Panc1 (cell line): ENCODE results near the gene NIPSNAP2. TPM values are rescaled to one million over a fixed set of nuclear protein-coding genes. Genes with fewer than 3 reads are reported as not detected.
A peak's percentile ranks its signal among the peaks of the same experiment; 100 is the strongest.

ENCODE experiments used
- ATAC-seq: fragments of 200-7000 bp; cut with Tn5 transposase; 2 replicates; pipeline ENCODE4 v1.9.1; 2020; ENCODE audit warnings: mild to moderate bottlenecking, moderate library complexity
- BruUV-seq: library from RNA; stranded (reverse); fragments of 400-500 nt; replicated peaks from 2 replicates; lab custom pipeline; 2021; lab: Mats Ljungman, UMichigan
- CTCF ChIA-PET: fragments of 300-600 bp; sonication (Branson Sonifier 250); formaldehyde crosslinking; loops from one replicate; lab custom pipeline; 2022; ENCODE audit warnings: antibody characterized with exemption; lab: Charles Lee
- POLR2A ChIA-PET: fragments of 300-600 bp; sonication (Branson Sonifier 250); formaldehyde crosslinking; loops from one replicate; lab custom pipeline; 2022; ENCODE audit warnings: antibody characterized with exemption; lab: Charles Lee
- DNase-seq: peaks from one replicate; pipeline ENCODE4 v3.0.0-alpha.2; 2010; ENCODE audit warnings: low read depth, low spot score
- H3K27ac ChIP-seq: 2 replicates; pipeline ENCODE4 v1.5.1; 2011; ENCODE audit warnings: mild to moderate bottlenecking, low read length, inconsistent platforms
- H3K27me3 ChIP-seq: fragments of 200-500 bp; sonication (Bioruptor generic); 2 replicates; pipeline ENCODE4 v1.6.0; 2014; ENCODE audit warnings: low read length, inconsistent platforms; ENCODE audit not compliant: control insufficient read depth, insufficient read depth
- H3K36me3 ChIP-seq: fragments of 200-500 bp; sonication (Bioruptor generic); 2 replicates; pipeline ENCODE4 v1.5.1; 2014; ENCODE audit warnings: inconsistent platforms, mild to moderate bottlenecking, low read length, moderate library complexity; ENCODE audit not compliant: control insufficient read depth, insufficient read depth
- H3K4me1 ChIP-seq: 2 replicates; pipeline ENCODE4 v1.5.1; 2011; ENCODE audit warnings: inconsistent platforms, mild to moderate bottlenecking, low read length, moderate library complexity; ENCODE audit not compliant: control insufficient read depth, insufficient read depth
- H3K4me3 ChIP-seq, 2 experiments: 2 replicates each; pipeline ENCODE4 v1.5.1; 2011 to 2012; ENCODE audit warnings: low read depth in 2 of 2, low read length in 2 of 2, mild to moderate bottlenecking in 2 of 2, inconsistent platforms in 1 of 2, moderate library complexity in 1 of 2
- H3K9me3 ChIP-seq: fragments of 200-500 bp; sonication (Bioruptor generic); 2 replicates; pipeline ENCODE4 v1.5.1; 2014; ENCODE audit warnings: low read depth, mild to moderate bottlenecking, inconsistent platforms, low read length, moderate library complexity; ENCODE audit not compliant: control insufficient read depth, insufficient read depth
- POLR2AphosphoS5 ChIP-seq: IDR thresholded peaks from 2 replicates; pipeline ENCODE4 v1.6.1; 2012; ENCODE audit warnings: mild to moderate bottlenecking, low read depth, low read length, moderate library complexity
- SIN3A ChIP-seq: IDR thresholded peaks from 2 replicates; pipeline ENCODE4 v1.6.1; 2012; ENCODE audit warnings: low read depth, mild to moderate bottlenecking, low read length, moderate library complexity, borderline replicate concordance; ENCODE audit not compliant: insufficient read depth
- TCF7L2 ChIP-seq: IDR thresholded peaks from 2 replicates; pipeline ENCODE4 v1.6.1; 2011; ENCODE audit warnings: mild to moderate bottlenecking, low read depth, low read length, inconsistent platforms
- in situ Hi-C: cut with HindIII; loops from 2 replicates; pipeline ENCODE4 v1.10.0; 2016; ENCODE audit warnings: low sequenced_read_pairs, low pct_unique_long_range_greater_than_20kb
- intact Hi-C: fragments of 100-400 bp; cut with micrococcal nuclease; formaldehyde crosslinking; loops from one replicate; pipeline ENCODE4 v1.10.0; 2022; ENCODE audit not compliant: unreplicated experiment
- total RNA-seq: library from RNA; stranded (reverse); gene quantifications from one replicate; pipeline ENCODE4 v1.2.1, GENCODE V29; 2021; ENCODE audit not compliant: unreplicated experiment
- TF ChIP-seq, protein P1 (sequence below), 2 experiments: IDR thresholded peaks; 2 replicates each; pipeline ENCODE4 v1.6.1; 2011 to 2012; ENCODE audit warnings: low read depth in 2 of 2, control low read depth in 1 of 2, low read length in 1 of 2, mild to moderate bottlenecking in 1 of 2, moderate library complexity in 1 of 2; ENCODE audit not compliant: insufficient read depth in 1 of 2
- TF ChIP-seq, protein P2 (sequence below): fragments of 450-650 bp; IDR thresholded peaks from 2 replicates; pipeline ENCODE4 v1.5.1; 2017; ENCODE audit warnings: mild to moderate bottlenecking

NIPSNAP2 gene
- total RNA-seq, 1 experiment from 2014 or later, result 93.2 TPM

DNA sequence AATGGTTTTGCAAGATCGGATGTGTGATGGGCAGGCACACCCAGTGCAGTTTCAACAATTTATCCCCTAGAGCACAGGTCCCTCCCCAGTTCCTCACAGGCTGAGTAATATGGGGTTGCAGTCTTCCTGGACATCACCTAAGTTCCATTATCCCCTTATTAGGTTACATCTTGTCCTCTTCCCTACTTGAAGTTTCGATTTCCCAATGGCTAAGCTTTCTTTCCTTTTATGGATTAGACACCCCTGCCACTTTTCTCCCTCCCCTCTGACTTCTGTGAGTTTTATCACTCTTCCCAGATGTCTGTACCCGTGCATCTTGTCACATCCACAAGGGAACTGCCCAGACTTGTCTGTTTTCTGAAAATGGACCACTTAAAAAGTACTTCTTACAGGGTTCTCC, 2.4 kb upstream of the NIPSNAP2 start:
- in situ Hi-C loops (no loop called here), intact Hi-C loops (loop anchor here (5.0 kb wide), 1 partner anchor 320 kb away; no protein-coding TSS in a partner anchor)
- POLR2A ChIA-PET, result no interaction called here

DNA sequence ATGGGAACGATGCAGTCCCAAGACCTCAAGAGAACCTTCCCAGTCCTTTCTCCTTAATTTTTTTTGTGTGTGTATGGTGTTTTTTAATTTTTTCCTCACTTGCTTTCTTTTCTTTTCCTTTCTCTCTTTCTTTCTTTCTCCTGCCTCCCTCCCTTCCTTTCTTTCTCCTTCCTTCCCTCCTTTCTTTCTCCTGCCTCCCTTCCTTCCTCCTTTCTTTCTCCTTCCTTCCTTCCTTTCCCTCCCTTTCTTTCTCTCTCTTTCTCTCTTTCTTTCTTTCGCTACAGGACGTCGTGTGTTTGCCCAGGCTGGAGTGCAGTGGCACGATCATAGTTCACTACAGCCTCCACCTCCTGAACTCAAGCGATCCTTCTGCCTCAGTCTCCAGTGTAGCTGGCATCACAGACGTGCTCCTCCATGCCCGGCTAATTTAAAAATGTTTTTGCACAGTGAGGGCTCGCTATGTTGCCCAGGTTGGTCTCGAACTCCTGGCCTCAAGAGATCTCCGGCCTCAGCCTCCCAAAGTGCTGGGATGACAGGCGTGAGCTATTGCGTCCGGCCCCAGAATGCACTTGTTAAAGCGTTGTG, 709 bp upstream of the NIPSNAP2 start:
- ATAC-seq, result no peak
- in situ Hi-C loops, result no loop called here
- no peak for DNase-seq
- no peaks in the 10 kb centered on the region for H3K27me3 ChIP-seq
- BruUV-seq, result no TSS peak
- H3K36me3 ChIP-seq, result no peaks in the 10 kb centered on the region
- H3K27ac ChIP-seq, result peak overlapping the region; percentile 10
- CTCF ChIA-PET, result interaction anchor here (0.5 to 1.9 kb wide), 8 partner anchors 77 to 676 kb away, joined by 3 to 11 read pairs (median 4); no protein-coding TSS in a partner anchor
- POLR2A ChIA-PET, result interaction anchor here (0.5 to 0.9 kb wide), 4 partner anchors 9 to 321 kb away, joined by 3 to 9 read pairs (median 4); no protein-coding TSS in a partner anchor
- peaks cover 10% of the 10 kb centered on the region for H3K4me1 ChIP-seq
- no peaks in the 10 kb centered on the region for H3K9me3 ChIP-seq
- peak overlapping the region; percentile 43 to 69 for H3K4me3 ChIP-seq
- TF ChIP-seq, protein P1, sequence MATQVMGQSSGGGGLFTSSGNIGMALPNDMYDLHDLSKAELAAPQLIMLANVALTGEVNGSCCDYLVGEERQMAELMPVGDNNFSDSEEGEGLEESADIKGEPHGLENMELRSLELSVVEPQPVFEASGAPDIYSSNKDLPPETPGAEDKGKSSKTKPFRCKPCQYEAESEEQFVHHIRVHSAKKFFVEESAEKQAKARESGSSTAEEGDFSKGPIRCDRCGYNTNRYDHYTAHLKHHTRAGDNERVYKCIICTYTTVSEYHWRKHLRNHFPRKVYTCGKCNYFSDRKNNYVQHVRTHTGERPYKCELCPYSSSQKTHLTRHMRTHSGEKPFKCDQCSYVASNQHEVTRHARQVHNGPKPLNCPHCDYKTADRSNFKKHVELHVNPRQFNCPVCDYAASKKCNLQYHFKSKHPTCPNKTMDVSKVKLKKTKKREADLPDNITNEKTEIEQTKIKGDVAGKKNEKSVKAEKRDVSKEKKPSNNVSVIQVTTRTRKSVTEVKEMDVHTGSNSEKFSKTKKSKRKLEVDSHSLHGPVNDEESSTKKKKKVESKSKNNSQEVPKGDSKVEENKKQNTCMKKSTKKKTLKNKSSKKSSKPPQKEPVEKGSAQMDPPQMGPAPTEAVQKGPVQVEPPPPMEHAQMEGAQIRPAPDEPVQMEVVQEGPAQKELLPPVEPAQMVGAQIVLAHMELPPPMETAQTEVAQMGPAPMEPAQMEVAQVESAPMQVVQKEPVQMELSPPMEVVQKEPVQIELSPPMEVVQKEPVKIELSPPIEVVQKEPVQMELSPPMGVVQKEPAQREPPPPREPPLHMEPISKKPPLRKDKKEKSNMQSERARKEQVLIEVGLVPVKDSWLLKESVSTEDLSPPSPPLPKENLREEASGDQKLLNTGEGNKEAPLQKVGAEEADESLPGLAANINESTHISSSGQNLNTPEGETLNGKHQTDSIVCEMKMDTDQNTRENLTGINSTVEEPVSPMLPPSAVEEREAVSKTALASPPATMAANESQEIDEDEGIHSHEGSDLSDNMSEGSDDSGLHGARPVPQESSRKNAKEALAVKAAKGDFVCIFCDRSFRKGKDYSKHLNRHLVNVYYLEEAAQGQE (IDR thresholded peaks at IDR 0.05; ENCODE audit: insufficient read depth in 1 of 2, low read depth in 2 of 2, low read length in 1 of 2), result no peak
- TF ChIP-seq SIN3A (no peak), TCF7L2 (no peak), POLR2AphosphoS5 (no peak)
- TF ChIP-seq, protein P2, sequence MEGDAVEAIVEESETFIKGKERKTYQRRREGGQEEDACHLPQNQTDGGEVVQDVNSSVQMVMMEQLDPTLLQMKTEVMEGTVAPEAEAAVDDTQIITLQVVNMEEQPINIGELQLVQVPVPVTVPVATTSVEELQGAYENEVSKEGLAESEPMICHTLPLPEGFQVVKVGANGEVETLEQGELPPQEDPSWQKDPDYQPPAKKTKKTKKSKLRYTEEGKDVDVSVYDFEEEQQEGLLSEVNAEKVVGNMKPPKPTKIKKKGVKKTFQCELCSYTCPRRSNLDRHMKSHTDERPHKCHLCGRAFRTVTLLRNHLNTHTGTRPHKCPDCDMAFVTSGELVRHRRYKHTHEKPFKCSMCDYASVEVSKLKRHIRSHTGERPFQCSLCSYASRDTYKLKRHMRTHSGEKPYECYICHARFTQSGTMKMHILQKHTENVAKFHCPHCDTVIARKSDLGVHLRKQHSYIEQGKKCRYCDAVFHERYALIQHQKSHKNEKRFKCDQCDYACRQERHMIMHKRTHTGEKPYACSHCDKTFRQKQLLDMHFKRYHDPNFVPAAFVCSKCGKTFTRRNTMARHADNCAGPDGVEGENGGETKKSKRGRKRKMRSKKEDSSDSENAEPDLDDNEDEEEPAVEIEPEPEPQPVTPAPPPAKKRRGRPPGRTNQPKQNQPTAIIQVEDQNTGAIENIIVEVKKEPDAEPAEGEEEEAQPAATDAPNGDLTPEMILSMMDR, result no peak
- intact Hi-C loops, result loop anchor here (5.0 kb wide), 1 partner anchor 321 kb away; no protein-coding TSS in a partner anchor

More for the DNA sequence above, 2.4 kb upstream of the NIPSNAP2 start:
- no TSS peak for BruUV-seq
- no peak overlapping the region for H3K4me3 ChIP-seq
- H3K27ac ChIP-seq, result no peak overlapping the region
- no peak for TF ChIP-seq SIN3A
- TF ChIP-seq TCF7L2, result no peak
- TF ChIP-seq, protein P2, result no peak
- no peak for TF ChIP-seq POLR2AphosphoS5
- DNase-seq, result no peak
- peaks cover 10% of the 10 kb centered on the region for H3K4me1 ChIP-seq
- H3K9me3 ChIP-seq, result no peaks in the 10 kb centered on the region
- no peak for ATAC-seq
- CTCF ChIA-PET, result no interaction called here
- H3K36me3 ChIP-seq, result no peaks in the 10 kb centered on the region
- H3K27me3 ChIP-seq, result no peaks in the 10 kb centered on the region
